GM12892 (cell line): ENCODE data around the gene SLC49A4.

ENCODE experiments used
- DNase-seq: peaks from one replicate; pipeline ENCODE4 v3.0.0; 2011; ENCODE audit not compliant: insufficient read length
- FAIRE-seq: peaks from 2 replicates; lab custom pipeline; 2011; peaks lifted over from hg19 to GRCh38; lab: Jason Lieb, UNC
- POLR2A ChIP-seq: IDR thresholded peaks from 2 replicates; pipeline ENCODE4 v1.6.1; 2011; ENCODE audit warnings: low read depth, low read length, control low read depth
- POLR2AphosphoS5 ChIP-seq: IDR thresholded peaks from 2 replicates; pipeline ENCODE4 v1.6.1; 2011; ENCODE audit warnings: low read depth, low read length, control low read depth
- TAF1 ChIP-seq: IDR thresholded peaks from 2 replicates; pipeline ENCODE4 v1.6.1; 2011; ENCODE audit warnings: low read depth, mild to moderate bottlenecking, control low read depth, low read length, borderline replicate concordance

SLC49A4 gene

GRCh38 chr3:122793568-122794416, 1.1 kb upstream of the SLC49A4 start, which contains the start of gene HSPBAP1:
Gene HSPBAP1 (minus strand): TSS chr3:122793831. CDS start chr3:122793680, 151 bp downstream.
- DNase-seq (peak; percentile 79), FAIRE-seq (peak; percentile 93)
- 0 out of 2 replicates have a peak, but pooled peaks have one; percentile 44 for TF ChIP-seq POLR2AphosphoS5
- TF ChIP-seq POLR2A: peak; percentile 75; the same call in 1 of the 2 replicates
- TF ChIP-seq TAF1: no peak

- DNase-seq (no peak), FAIRE-seq (peak; percentile 9)
- TF ChIP-seq POLR2AphosphoS5 (no peak), POLR2A (no peak), TAF1 (no peak)
Observed at GRCh38 chr3:122794483-122794778, 438 bp upstream of the SLC49A4 start.

GRCh38 chr3:122795674-122796195, 866 bp downstream of the SLC49A4 start:
- DNase-seq (no peak), FAIRE-seq (no peak)
- TF ChIP-seq TAF1 (no peak), POLR2AphosphoS5 (no peak), POLR2A (no peak)

- FAIRE-seq (no peak), DNase-seq (no peak)
- no peak for TF ChIP-seq TAF1
- TF ChIP-seq POLR2A: no peak
- no peak for TF ChIP-seq POLR2AphosphoS5
Observed at GRCh38 chr3:122797291-122797690, 2.4 kb downstream of the SLC49A4 start.

GRCh38 chr3:122799322-122799721, 4.5 kb downstream of the SLC49A4 start:
- FAIRE-seq: no peak
- TF ChIP-seq POLR2A (no peak), TAF1 (no peak), POLR2AphosphoS5 (no peak)
- no peak for DNase-seq

- TF ChIP-seq POLR2AphosphoS5: no peak
- TF ChIP-seq TAF1: no peak
- TF ChIP-seq POLR2A: no peak
- FAIRE-seq (no peak), DNase-seq (no peak)
Observed at GRCh38 chr3:122800031-122800430, 5.2 kb downstream of the SLC49A4 start.

- no peak for DNase-seq
- FAIRE-seq: no peak
Observed at GRCh38 chr3:122800706-122801237, 5.9 kb downstream of the SLC49A4 start.

GRCh38 chr3:122802323-122802722, 7.5 kb downstream of the SLC49A4 start:
- FAIRE-seq (no peak), DNase-seq (no peak)
- TF ChIP-seq POLR2AphosphoS5 (no peak), POLR2A (no peak), TAF1 (no peak)

More at GRCh38 chr3:122800706-122801237, 5.9 kb downstream of the SLC49A4 start:
- no peak for TF ChIP-seq TAF1
- no peak for TF ChIP-seq POLR2A
- no peak for TF ChIP-seq POLR2AphosphoS5

- FAIRE-seq (no peak), DNase-seq (no peak)
- no peak for TF ChIP-seq TAF1
- TF ChIP-seq POLR2AphosphoS5: no peak
- TF ChIP-seq POLR2A: no peak
Observed at GRCh38 chr3:122803977-122804376, 9.1 kb downstream of the SLC49A4 start.

- DNase-seq: no peak
- no peak for FAIRE-seq
- TF ChIP-seq POLR2AphosphoS5 (no peak), POLR2A (no peak), TAF1 (no peak)
Observed at GRCh38 chr3:122810734-122811133, 15.9 kb downstream of the SLC49A4 start.

- FAIRE-seq: no peak
- TF ChIP-seq POLR2A (no peak), POLR2AphosphoS5 (no peak), TAF1 (no peak)
- DNase-seq: no peak
Observed at GRCh38 chr3:122816587-122816986, 21.7 kb downstream of the SLC49A4 start.
